Measurements from ENCODE around the gene KLHL33.
"Not testable (repeated sequence)": the region's sequence is repeated elsewhere in the genome, so short reads cannot be mapped to it uniquely, and the experiment has no call there.

Gene KLHL33

GRCh38 chr14:20435582-20436362, at the start of gene KLHL33:
Gene KLHL33 (minus strand): TSS chr14:20436166. CDS start chr14:20435811, 355 bp downstream.
- no peak for DNase-seq

GRCh38 chr14:20482382-20482781, 46.4 kb upstream of the KLHL33 start:
- DNase-seq, result no peak

GRCh38 chr14:20478894-20479293, 42.9 kb upstream of the KLHL33 start:
- DNase-seq, result no peak

- peak; percentile 51 for DNase-seq
Measured at GRCh38 chr14:20477211-20477876, 41.4 kb upstream of the KLHL33 start.

GRCh38 chr14:20476776-20477175, 40.8 kb upstream of the KLHL33 start:
- DNase-seq, result no peak

GRCh38 chr14:20472536-20473169, 36.7 kb upstream of the KLHL33 start:
- DNase-seq, result no peak

- no peak for DNase-seq
Measured at GRCh38 chr14:20470603-20470901, 34.6 kb upstream of the KLHL33 start.

- peak; percentile 57 for DNase-seq
Measured at GRCh38 chr14:20469890-20470602, 34.1 kb upstream of the KLHL33 start.

GRCh38 chr14:20469242-20469889, 33.4 kb upstream of the KLHL33 start, which contains the start of gene PNP:
Gene PNP (plus strand): TSS chr14:20469406. CDS start chr14:20469525, 119 bp downstream.
- peak; percentile 94 for DNase-seq

GRCh38 chr14:20468764-20469241, 32.8 kb upstream of the KLHL33 start:
- DNase-seq, result no peak

GRCh38 chr14:20461225-20462141, 25.5 kb upstream of the KLHL33 start, which contains the start of gene PIP4P1:
Gene PIP4P1 (minus strand): TSS chr14:20461434. CDS start chr14:20461325, 109 bp downstream.
- DNase-seq, result peak; percentile 99

GRCh38 chr14:20460458-20461224, 24.7 kb upstream of the KLHL33 start:
- peak; percentile 79 for DNase-seq

- no peak for DNase-seq
Measured at GRCh38 chr14:20458031-20458789, 22.2 kb upstream of the KLHL33 start.

GRCh38 chr14:20456971-20457370, 21.0 kb upstream of the KLHL33 start:
- DNase-seq, result no peak

- DNase-seq, result no peak
Measured at GRCh38 chr14:20455355-20456300, 19.7 kb upstream of the KLHL33 start.

- peak; percentile 98 for DNase-seq
Measured at GRCh38 chr14:20454516-20455354, 18.8 kb upstream of the KLHL33 start, which contains the start of the genes APEX1 and OSGEP. Gene APEX1 (plus strand): TSS chr14:20455226. CDS start chr14:20455646, 420 bp downstream. Gene OSGEP (minus strand): TSS chr14:20454812. CDS start chr14:20454683, 129 bp downstream.

GRCh38 chr14:20452831-20453230, 16.9 kb upstream of the KLHL33 start:
- DNase-seq, result not testable (repeated sequence)
